ENCODE results near the gene CLPTM1L. TPM values are rescaled to one million over a fixed set of nuclear protein-coding genes. Genes with fewer than 3 reads are reported as not detected.

The CLPTM1L gene
- total RNA-seq, 4 donors from 2014 or later = 62.6 to 132 (median 93.5) TPM

DNA sequence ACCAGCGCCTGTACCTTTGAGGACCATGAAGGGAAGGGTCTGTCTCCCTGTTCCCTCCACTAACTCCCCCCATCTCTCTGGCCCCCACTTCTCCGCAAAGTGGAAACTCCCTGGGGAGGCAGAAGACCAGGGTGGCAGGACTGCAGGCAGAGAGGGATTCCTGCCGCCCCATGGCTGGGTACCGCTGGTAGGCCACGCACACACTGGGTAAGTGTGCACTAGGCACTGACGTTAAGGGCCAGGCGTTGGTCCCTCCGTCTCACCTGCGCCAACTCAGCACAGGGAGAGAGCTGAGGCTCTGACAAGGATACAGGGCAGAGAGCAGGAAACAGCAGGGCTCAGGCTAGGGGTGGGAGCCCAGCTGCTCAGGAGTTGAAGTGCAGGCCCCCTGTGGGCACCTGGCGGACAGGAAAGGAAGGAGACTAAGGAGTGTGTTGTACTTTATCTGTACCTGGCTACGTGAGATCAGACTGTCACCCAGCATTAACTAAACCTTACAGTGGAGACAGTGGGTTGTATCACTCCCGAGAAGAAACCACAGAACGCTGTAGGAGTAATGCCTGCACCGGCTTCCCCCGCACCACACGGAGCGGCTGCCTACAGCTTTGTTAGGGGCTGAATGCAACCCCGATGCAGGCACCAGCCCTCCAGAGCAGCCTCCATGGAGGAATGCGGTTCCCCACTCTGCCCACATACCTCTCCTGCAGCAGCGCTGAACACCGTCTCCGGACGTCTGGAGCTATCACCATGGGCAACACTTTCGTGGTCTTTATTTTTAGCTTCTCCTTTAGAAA is 34.2 kb upstream of the CLPTM1L start:
- WGBS = 90% methylated on average over 21 of the region's 24 CpGs
- peaks cover 10% of the 10 kb centered on the region for H3K4me1 ChIP-seq
- no peak for TF ChIP-seq POLR2A (IDR thresholded peaks at IDR 0.05)
- no peak for TF ChIP-seq POLR2AphosphoS5 (IDR thresholded peaks at IDR 0.05)
- TF ChIP-seq, protein P1, sequence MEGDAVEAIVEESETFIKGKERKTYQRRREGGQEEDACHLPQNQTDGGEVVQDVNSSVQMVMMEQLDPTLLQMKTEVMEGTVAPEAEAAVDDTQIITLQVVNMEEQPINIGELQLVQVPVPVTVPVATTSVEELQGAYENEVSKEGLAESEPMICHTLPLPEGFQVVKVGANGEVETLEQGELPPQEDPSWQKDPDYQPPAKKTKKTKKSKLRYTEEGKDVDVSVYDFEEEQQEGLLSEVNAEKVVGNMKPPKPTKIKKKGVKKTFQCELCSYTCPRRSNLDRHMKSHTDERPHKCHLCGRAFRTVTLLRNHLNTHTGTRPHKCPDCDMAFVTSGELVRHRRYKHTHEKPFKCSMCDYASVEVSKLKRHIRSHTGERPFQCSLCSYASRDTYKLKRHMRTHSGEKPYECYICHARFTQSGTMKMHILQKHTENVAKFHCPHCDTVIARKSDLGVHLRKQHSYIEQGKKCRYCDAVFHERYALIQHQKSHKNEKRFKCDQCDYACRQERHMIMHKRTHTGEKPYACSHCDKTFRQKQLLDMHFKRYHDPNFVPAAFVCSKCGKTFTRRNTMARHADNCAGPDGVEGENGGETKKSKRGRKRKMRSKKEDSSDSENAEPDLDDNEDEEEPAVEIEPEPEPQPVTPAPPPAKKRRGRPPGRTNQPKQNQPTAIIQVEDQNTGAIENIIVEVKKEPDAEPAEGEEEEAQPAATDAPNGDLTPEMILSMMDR (IDR thresholded peaks at IDR 0.05) = no peak
- TF ChIP-seq EP300 (IDR thresholded peaks at IDR 0.05) = no peak

DNA sequence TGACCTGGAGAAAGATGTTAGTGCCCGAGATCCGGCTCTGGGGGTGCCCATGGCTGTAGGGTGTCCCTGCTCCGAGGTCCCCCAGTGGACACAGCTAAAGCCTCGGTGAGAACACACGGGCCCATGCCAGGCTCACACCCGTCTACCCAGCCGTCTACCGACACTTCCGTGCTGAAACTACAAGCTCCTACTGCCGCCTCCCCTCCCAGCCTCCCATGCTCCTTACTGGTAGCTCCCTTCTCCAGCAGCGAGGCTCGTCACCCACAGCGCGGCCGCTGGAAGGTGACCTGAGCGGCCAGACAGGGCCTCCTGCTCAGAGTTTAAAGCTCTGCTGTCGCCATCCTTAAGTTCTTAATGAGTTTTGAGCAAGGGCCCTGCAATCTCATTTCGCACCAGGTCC is 33.2 kb upstream of the CLPTM1L start:
- Histone ChIP-seq H3K27me3 (peaks cover 22% of the 10 kb centered on the region), H3K36me3 (no peaks in the 10 kb centered on the region), H3K4me3 (no peak overlapping the region), H3K27ac (no peak overlapping the region), H3K9me3 (no peaks in the 10 kb centered on the region), H3K4me1 (peaks cover 10% of the 10 kb centered on the region)
- DNase-seq (ENCODE audit: low spot score in 2 of 2) = peak in 1 of 2 donors; percentile 50
- TF ChIP-seq POLR2AphosphoS5 (IDR thresholded peaks at IDR 0.05) (no peak), POLR2A (IDR thresholded peaks at IDR 0.05) (no peak), EP300 (IDR thresholded peaks at IDR 0.05) (no peak)
- TF ChIP-seq, protein P1 (IDR thresholded peaks at IDR 0.05) = no peak
- 96% methylated on average over 18 of the region's 18 CpGs for WGBS

More for the DNA sequence above, 34.2 kb upstream of the CLPTM1L start:
- Histone ChIP-seq H3K27me3 (peaks cover 22% of the 10 kb centered on the region), H3K36me3 (no peaks in the 10 kb centered on the region), H3K4me3 (no peak overlapping the region), H3K27ac (no peak overlapping the region), H3K9me3 (no peaks in the 10 kb centered on the region)
- DNase-seq (ENCODE audit: low spot score in 2 of 2) = peak in 1 of 2 donors; percentile 20

DNA sequence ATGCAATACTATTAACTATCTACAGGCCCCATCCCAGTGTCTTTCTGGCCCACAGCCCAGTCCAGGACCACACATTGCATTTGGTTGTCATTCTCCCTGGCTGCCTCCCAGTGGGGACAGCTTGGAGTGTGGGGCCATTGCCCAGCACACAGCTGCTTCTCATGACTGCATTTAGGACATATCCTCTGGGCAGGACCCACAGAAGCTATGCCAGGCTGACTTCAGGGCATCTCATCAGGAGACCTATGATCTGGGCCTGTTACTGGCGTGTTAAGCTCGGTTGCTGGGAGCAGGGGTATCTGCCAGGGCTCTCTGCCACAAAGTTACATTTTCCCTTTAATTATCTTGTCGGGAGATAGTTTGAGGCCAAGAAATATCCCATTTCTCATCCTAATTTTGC is 32.1 kb upstream of the CLPTM1L start:
- Histone ChIP-seq H3K27me3 (peaks cover 22% of the 10 kb centered on the region), H3K27ac (no peak overlapping the region), H3K9me3 (no peaks in the 10 kb centered on the region), H3K4me3 (no peak overlapping the region), H3K4me1 (peaks cover 10% of the 10 kb centered on the region), H3K36me3 (no peaks in the 10 kb centered on the region)
- 60% methylated on average over 3 of the region's 3 CpGs for WGBS
- TF ChIP-seq EP300 (IDR thresholded peaks at IDR 0.05) = no peak
- TF ChIP-seq POLR2AphosphoS5 (IDR thresholded peaks at IDR 0.05) = no peak
- TF ChIP-seq POLR2A (IDR thresholded peaks at IDR 0.05) = no peak
- TF ChIP-seq, protein P1 (IDR thresholded peaks at IDR 0.05) = no peak
- peak in 1 of 2 donors; percentile 66 for DNase-seq (ENCODE audit: low spot score in 2 of 2)

DNA sequence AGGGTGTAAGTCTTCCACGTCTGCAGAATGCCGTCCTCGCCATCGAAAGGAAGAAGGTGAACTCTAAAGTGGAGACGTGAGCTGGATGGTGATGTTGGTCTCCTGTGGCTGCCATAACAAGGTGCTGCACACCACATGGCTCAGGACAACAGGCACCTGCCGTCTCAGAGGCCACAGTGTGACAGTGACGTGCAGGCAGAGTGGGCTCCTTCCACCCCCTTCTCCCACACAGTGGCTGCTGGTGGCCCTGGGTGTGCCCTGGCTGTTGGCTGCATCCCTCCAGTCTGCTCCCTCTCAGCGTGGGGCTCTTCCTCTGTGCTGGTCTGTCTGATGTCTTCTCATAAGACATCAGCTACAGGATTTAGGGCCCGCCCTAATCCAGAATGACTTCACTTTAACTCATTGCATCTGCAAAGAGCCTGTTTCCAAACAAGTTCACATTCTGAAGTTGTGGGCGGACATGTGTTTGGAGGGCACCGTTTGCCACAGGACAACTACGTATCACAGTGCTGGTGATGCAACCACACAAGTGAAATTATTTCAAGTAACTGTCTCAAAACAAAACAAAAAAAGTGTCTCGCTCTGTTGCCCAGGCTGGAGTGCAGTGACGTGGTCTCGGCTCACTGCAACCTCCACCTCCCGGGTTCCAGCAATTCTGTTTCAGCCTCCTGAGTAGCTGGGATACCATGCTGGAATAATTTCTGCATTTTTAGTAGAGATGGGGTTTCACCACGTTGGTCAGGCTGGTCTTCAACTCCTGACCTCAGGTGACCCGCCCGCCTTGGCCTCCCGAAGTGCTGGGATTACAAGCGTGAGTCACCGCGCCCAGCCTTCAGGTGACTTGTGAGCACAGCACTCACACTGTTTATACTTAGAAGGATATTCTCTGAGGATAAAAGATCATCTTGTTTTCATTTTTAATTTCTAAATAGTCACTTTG is 31.2 kb upstream of the CLPTM1L start:
- TF ChIP-seq, protein P1 (IDR thresholded peaks at IDR 0.05) = no peak
- no peak for TF ChIP-seq POLR2A (IDR thresholded peaks at IDR 0.05)
- TF ChIP-seq POLR2AphosphoS5 (IDR thresholded peaks at IDR 0.05) = no peak
- TF ChIP-seq EP300 (IDR thresholded peaks at IDR 0.05) = no peak
- DNase-seq (ENCODE audit: low spot score in 2 of 2) = peak in 1 of 2 donors; percentile 38
- Histone ChIP-seq H3K4me3 (no peak overlapping the region), H3K9me3 (no peaks in the 10 kb centered on the region), H3K36me3 (no peaks in the 10 kb centered on the region), H3K27ac (no peak overlapping the region), H3K4me1 (peaks cover 10% of the 10 kb centered on the region), H3K27me3 (peaks cover 22% of the 10 kb centered on the region)
- 71% methylated on average over 23 of the region's 23 CpGs for WGBS

DNA sequence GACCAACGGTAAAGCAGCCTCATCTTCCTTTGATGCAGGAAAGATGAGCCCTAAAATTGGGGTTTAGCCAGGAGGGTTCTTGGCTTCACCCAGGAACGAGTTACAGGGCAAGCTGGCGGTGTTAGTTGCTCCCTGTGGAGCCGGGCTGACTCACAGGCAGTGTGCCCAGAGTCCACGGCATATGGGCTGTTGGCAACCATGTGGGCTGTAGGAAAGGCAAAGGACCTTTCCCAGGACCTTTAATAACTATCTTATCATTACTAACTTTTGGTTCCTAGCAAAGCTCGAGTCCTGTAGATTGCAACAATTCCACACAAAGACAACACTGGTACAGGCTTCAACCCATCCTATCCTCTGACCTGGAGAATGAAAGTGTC is 29.8 kb upstream of the CLPTM1L start:
- Histone ChIP-seq H3K9me3 (no peaks in the 10 kb centered on the region), H3K27me3 (peaks cover 13% of the 10 kb centered on the region), H3K27ac (no peak overlapping the region), H3K4me3 (no peak overlapping the region), H3K4me1 (no peaks in the 10 kb centered on the region), H3K36me3 (no peaks in the 10 kb centered on the region)
- WGBS = 38% methylated on average over 5 of the region's 6 CpGs
- no peak for DNase-seq (ENCODE audit: low spot score in 2 of 2)
- TF ChIP-seq POLR2A (IDR thresholded peaks at IDR 0.05) (no peak), POLR2AphosphoS5 (IDR thresholded peaks at IDR 0.05) (no peak), EP300 (IDR thresholded peaks at IDR 0.05) (no peak)
- TF ChIP-seq, protein P1 (IDR thresholded peaks at IDR 0.05) = no peak

All from suprapubic skin (tissue), 4 donors.